Colonic mucosa (tissue), 4 donors: ENCODE measurements around the gene CD44. TPM values are rescaled to one million over a fixed set of nuclear protein-coding genes. Genes with fewer than 3 reads are reported as not detected.

Experiments used
- DNase-seq: peaks from one replicate; pipeline ENCODE4 v3.0.0-alpha.2; 2020
- H3K27ac ChIP-seq: fragments of 200-600 bp; one replicate; pipeline ENCODE4 v1.8.0; 2021
- H3K27me3 ChIP-seq: fragments of 200-600 bp; one replicate; pipeline ENCODE4 v1.8.0; 2021
- H3K36me3 ChIP-seq: fragments of 200-600 bp; one replicate; pipeline ENCODE4 v1.8.0; 2021
- H3K4me1 ChIP-seq: fragments of 200-600 bp; one replicate; pipeline ENCODE4 v1.8.0; 2021; ENCODE audit warnings: mild to moderate bottlenecking
- H3K4me3 ChIP-seq: fragments of 200-600 bp; one replicate; pipeline ENCODE4 v1.8.0; 2021
- H3K9ac ChIP-seq, 2 donors: one replicate each; pipeline ENCODE4 v1.7.0; 2013; ENCODE audit warnings: control low read depth in 2 of 2, low read depth in 2 of 2, low read length in 2 of 2
- H3K9me3 ChIP-seq: fragments of 200-600 bp; one replicate; pipeline ENCODE4 v1.8.0; 2021
- CTCF ChIP-seq: fragments of 200-600 bp; IDR thresholded peaks from one replicate; pipeline ENCODE4 v1.8.0; 2022; ENCODE audit warnings: antibody characterized with exemption, mild to moderate bottlenecking
- intact Hi-C: fragments of 100-400 bp; cut with DNase I; formaldehyde crosslinking; loops from one replicate; pipeline ENCODE4 v1.14.1; 2022
- total RNA-seq, 2 donors: library from RNA; stranded (reverse); fragmentation: NEBNext Ultra II Directional in 1 of 2; extraction: Animal tissue kit (Norgen Biotek cat#: 25700) in 1 of 2; gene quantifications; one replicate each; pipeline ENCODE4 v1.2.1, GENCODE V29; 2021
- donor health status: healthy.
- donor health status: DM: no; HTN: no; CAD: no.
- donor health status: DM: no; HTN: no; CAD: no.

CD44 gene
- total RNA-seq, 2 donors from 2014 or later = 152 to 171 TPM

GRCh38 chr11:35150454-35150853 is 11.5 kb downstream of the CD44 start:
- H3K27me3 ChIP-seq = no peaks in the 10 kb centered on the region
- H3K27ac ChIP-seq = no peak overlapping the region
- TF ChIP-seq CTCF = no peak
- H3K9ac ChIP-seq = no peak overlapping the region
- no peaks in the 10 kb centered on the region for H3K36me3 ChIP-seq
- H3K9me3 ChIP-seq = no peaks in the 10 kb centered on the region
- H3K4me1 ChIP-seq = no peaks in the 10 kb centered on the region
- no peak for DNase-seq
- no peak overlapping the region for H3K4me3 ChIP-seq
- intact Hi-C loops = no loop called here

GRCh38 chr11:35151241-35151640 is 12.3 kb downstream of the CD44 start:
- intact Hi-C loops = no loop called here
- Histone ChIP-seq H3K27ac (no peak overlapping the region), H3K36me3 (no peaks in the 10 kb centered on the region), H3K9ac (no peak overlapping the region), H3K4me3 (no peak overlapping the region), H3K4me1 (no peaks in the 10 kb centered on the region), H3K9me3 (no peaks in the 10 kb centered on the region), H3K27me3 (no peaks in the 10 kb centered on the region)
- no peak for DNase-seq
- no peak for TF ChIP-seq CTCF

- intact Hi-C loops = no loop called here
- Histone ChIP-seq H3K4me1 (no peaks in the 10 kb centered on the region), H3K9me3 (no peaks in the 10 kb centered on the region), H3K27ac (no peak overlapping the region), H3K9ac (no peak overlapping the region), H3K36me3 (no peaks in the 10 kb centered on the region), H3K4me3 (no peak overlapping the region), H3K27me3 (no peaks in the 10 kb centered on the region)
- no peak for TF ChIP-seq CTCF
- DNase-seq = no peak
Measured at GRCh38 chr11:35151683-35152280, 12.8 kb downstream of the CD44 start.

GRCh38 chr11:35152575-35152974 is 13.6 kb downstream of the CD44 start:
- no peaks in the 10 kb centered on the region for H3K36me3 ChIP-seq
- intact Hi-C loops = no loop called here
- no peaks in the 10 kb centered on the region for H3K4me1 ChIP-seq
- no peak for TF ChIP-seq CTCF
- no peak for DNase-seq
- H3K9ac ChIP-seq = no peak overlapping the region
- H3K27ac ChIP-seq = no peak overlapping the region
- H3K27me3 ChIP-seq = no peaks in the 10 kb centered on the region
- no peak overlapping the region for H3K4me3 ChIP-seq
- H3K9me3 ChIP-seq = no peaks in the 10 kb centered on the region

- no peak for TF ChIP-seq CTCF
- Histone ChIP-seq H3K9me3 (no peaks in the 10 kb centered on the region), H3K9ac (no peak overlapping the region), H3K27me3 (no peaks in the 10 kb centered on the region), H3K4me3 (no peak overlapping the region), H3K27ac (no peak overlapping the region), H3K4me1 (peaks cover 4% of the 10 kb centered on the region), H3K36me3 (no peaks in the 10 kb centered on the region)
- intact Hi-C loops = no loop called here
- DNase-seq = no peak
Measured at GRCh38 chr11:35153280-35153679, 14.3 kb downstream of the CD44 start.
